H7 (cell line): ENCODE data around the gene DKK3. TPM values are rescaled to one million over a fixed set of nuclear protein-coding genes. Genes with fewer than 3 reads are reported as not detected.

Experiments used
- DNase-seq: peaks from one replicate; pipeline ENCODE4 v3.0.0; 2012
- H3K27me3 ChIP-seq: 2 replicates; pipeline ENCODE4 v1.6.0; 2011; ENCODE audit warnings: mild to moderate bottlenecking, low read length; ENCODE audit not compliant: control insufficient read depth, insufficient read depth
- H3K36me3 ChIP-seq: replicated peaks from 2 replicates; pipeline ENCODE4 v1.5.1; 2011; ENCODE audit warnings: low read length; ENCODE audit not compliant: control insufficient read depth, insufficient read depth
- H3K4me3 ChIP-seq: 2 replicates; pipeline ENCODE4 v1.5.1; 2011; ENCODE audit warnings: low read depth, mild to moderate bottlenecking, control low read depth, low read length, moderate library complexity; ENCODE audit not compliant: insufficient read depth
- total RNA-seq: library from RNA; depleted of rRNA; stranded (reverse); fragments of >200 nt; shearing (Covaris generic); gene quantifications from 2 replicates; pipeline ENCODE4 v1.2.3, GENCODE V29; 2014

The DKK3 gene
- total RNA-seq, 1 experiment from 2014 or later: 15.3 TPM

DNA sequence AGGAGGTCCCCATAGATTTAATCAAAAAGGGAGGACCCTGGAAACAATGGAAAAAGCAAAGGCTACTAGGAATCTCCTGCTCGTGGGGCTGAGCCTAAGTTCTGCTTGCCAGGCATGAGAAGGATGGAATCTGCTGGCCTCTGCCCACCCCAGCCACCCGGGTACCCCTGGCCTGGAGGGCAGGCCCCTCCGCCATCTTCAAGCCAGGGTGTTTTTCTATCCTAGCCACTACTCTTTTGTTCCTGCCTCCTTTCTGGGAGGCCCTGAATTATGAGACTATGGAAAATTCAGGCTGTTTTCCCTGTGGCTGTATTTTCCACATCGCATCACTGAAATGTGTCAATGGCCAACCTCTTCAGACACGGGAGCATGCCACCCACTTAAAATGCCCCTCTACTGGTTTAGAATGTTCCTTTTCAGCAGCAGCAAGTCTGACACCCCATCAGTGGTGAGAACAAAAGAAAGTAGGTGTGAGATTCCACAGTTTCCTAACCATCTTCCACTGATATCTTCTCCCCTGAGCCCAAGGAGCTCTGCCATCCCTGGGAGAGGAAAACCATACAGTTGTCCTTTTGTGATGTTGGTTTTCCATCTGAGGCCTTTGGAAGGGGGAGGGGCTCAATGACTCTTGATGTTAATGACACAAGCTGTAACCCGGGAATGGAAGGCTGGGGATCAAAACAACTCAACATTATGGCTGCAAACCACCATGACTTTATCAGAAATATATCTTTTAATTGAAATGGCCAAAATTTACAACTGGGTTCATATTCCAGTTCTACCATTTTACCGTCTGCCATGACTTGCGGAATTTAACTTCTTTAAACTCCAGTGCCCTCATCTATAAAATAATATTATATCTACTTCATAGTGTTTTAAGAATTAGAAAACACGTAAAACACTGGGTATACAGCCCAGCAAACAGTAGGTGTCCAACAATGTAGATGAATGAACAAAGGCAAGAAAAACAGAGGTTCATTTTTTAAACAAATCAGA, 22.2 kb downstream of the DKK3 start:
- DNase-seq: no peak
- no peaks in the 10 kb centered on the region for H3K36me3 ChIP-seq
- H3K4me3 ChIP-seq: no peak overlapping the region
- no peaks in the 10 kb centered on the region for H3K27me3 ChIP-seq

DNA sequence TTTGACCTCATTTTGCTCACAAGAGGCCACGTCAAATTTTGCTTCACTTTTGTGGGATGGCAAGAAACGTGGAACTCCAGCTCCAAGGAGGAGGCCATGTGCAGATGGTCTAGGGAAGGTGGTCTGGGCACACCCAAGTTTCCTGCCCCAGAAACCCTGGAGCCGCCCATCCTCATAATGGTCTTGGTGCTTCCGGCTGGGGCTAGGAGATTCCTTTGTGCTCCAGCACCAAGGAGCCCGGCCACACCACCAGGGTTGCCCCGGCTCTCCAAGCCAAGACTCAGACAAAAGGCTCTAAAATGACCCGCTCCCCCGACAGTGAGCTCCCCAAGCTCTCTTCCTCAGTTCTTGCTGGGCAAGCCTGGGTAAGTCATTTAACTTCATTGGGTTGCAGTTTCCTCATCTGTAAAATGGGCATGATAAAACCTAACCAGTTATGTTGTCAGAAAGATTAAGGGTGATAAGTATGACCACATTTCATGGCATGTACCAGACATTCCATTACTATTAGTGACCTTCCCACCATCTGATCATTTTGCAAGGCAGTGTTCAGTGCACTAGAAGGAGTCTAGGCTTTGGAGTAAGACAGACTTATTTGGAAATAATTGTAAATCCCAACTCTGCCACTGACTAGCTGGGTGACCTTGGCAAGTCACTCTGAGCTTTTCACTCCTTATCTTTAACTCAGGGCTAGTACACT, 23.3 kb downstream of the DKK3 start:
- Histone ChIP-seq H3K36me3 (no peaks in the 10 kb centered on the region), H3K27me3 (no peaks in the 10 kb centered on the region), H3K4me3 (no peak overlapping the region)
- DNase-seq: no peak

DNA sequence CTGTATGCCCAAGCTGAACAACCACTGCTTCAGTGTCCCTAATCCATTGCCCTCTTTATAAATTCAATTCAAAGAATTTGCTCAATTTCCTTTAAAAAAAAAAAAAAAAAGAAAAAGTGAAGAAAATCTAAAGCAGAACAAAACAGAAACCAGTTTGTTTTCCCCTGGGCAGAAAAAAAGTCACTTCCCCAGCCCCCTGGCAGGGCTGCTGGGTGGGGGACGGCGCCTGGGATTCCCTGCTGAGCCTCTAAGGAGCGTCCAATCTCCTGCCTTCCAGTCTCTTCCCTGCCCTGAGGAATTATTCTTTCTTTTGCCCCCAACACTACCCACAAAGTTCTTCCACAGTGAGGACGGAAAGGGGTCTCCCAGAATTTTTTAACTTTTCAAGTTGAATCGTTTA, 23.9 kb downstream of the DKK3 start:
- Histone ChIP-seq H3K4me3 (no peak overlapping the region), H3K36me3 (no peaks in the 10 kb centered on the region), H3K27me3 (no peaks in the 10 kb centered on the region)
- no peak for DNase-seq

DNA sequence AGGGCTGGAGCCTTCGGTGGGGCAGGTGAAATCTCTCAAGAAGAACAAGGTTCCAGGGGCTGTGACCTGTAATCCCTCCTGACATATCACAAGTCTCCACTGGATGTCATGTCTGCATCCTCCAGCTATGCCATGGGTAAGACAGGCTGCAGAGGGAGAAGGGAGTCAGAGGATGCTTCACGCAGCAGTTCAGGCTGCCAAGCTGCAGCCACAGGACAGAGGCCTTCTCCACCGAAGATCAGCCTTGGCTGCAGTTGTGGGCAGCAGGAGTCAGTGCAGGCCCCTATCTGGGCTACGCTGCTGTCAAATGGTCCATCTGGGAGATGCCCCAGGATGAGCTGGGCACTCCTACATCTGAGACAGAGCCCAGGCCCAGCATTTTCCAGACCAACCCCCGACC, 25.0 kb downstream of the DKK3 start:
- Histone ChIP-seq H3K36me3 (no peaks in the 10 kb centered on the region), H3K27me3 (no peaks in the 10 kb centered on the region), H3K4me3 (no peak overlapping the region)
- no peak for DNase-seq

DNA sequence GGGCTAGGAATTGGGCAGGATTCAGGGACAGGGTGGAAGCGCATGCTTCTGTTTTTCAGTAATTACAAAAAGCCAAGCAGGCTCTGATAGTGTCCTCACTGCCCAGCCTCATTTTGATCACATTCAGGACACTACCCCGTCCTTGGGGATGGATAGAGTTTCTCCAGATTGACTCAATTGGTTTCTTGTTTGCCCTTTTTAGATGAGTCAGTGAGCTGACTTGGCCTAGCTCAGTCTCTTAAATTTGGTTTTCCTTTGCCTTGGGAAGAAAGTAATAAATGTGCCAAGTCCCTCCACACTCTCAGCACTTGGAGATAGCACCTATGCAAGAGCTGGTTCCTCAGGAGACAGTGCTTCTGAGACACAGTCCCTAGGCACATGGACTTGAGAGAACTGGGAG, 25.5 kb downstream of the DKK3 start:
- no peak overlapping the region for H3K4me3 ChIP-seq
- no peak for DNase-seq
- no peaks in the 10 kb centered on the region for H3K27me3 ChIP-seq
- H3K36me3 ChIP-seq: no peaks in the 10 kb centered on the region

DNA sequence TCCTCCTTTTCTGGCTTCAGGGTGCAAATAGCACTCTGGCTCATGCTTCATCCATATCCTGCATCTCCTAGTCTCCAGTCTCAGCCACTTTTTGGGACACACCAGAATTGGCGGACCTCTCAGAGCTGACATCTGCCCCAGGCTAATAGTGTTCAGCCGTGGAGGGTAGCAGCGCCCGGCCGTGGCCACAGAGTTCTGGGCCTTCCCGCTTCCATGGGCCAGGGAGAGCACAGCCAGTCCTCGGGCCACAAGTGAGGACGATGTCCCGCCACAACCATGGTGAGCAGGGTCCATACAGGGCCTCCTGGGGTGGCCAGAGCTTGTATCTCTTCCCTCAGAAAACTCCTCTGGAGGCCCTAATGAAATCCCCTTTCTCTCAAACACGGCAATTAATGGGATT, 26.0 kb downstream of the DKK3 start:
- DNase-seq: no peak
- Histone ChIP-seq H3K36me3 (no peaks in the 10 kb centered on the region), H3K27me3 (no peaks in the 10 kb centered on the region), H3K4me3 (no peak overlapping the region)

DNA sequence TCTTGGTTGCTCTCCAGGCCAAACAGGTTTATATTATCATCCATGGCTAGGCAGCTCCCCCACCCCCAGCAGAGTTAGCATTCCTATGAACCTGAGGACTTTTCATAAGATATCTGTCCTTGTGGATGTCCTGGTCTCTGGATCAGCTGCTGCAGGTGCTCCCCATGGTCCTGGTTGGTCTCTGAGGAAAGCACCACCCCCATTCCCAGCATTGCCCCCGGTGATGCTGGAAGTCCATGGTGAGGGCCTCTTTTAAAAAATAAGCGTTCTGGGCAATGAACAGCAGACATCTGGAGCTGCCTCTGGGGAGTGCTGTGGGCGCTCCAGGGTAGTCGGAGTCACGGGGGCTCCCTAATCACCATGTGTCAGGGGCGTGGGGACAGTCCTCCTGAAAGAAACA, 26.6 kb downstream of the DKK3 start:
- H3K4me3 ChIP-seq: no peak overlapping the region
- H3K27me3 ChIP-seq: no peaks in the 10 kb centered on the region
- no peak for DNase-seq
- no peaks in the 10 kb centered on the region for H3K36me3 ChIP-seq

DNA sequence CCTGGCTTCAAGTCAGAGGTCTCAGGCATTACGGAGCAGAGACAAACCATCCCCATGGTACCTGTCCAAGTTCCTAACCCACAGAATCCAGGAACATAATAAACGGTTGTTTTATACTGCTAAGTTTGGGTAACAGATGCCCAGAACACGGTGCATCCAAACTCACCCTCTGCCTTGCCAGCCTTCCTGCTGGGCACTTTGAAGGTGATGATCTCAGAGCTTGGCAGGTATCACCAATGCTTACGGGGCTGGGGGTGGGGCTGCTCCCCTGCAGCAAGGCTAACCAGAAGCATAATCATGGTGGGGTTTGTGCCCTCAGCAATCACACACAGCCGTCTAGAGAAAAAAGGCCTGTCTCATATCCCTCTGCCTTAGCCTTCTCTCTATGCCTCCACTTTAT, 27.1 kb downstream of the DKK3 start:
- Histone ChIP-seq H3K36me3 (no peaks in the 10 kb centered on the region), H3K27me3 (no peaks in the 10 kb centered on the region), H3K4me3 (no peak overlapping the region)
- DNase-seq: no peak

DNA sequence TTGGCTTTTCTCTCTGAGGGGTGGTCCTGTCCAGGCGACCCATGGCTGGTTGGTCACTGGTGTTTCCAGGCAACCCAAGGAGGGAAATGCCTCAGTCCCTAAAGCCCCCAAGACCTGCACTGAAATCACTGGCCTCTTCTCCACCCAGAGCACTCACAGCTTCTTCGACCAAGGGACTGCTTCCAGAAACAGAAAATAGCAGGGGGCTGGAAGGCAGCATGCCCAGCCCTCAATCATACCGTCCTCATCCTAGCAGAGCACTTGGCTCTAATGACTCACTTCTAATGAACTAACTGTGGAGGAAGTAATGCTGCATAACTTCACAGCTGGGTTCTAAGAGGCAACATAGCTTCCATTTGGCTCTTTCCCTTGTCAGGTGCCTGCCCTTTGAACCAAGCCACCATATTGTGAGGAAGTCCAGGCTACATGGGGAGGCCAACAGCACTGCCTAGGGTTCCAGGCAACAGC, 27.6 kb downstream of the DKK3 start:
- H3K27me3 ChIP-seq: no peaks in the 10 kb centered on the region
- no peaks in the 10 kb centered on the region for H3K36me3 ChIP-seq
- H3K4me3 ChIP-seq: no peak overlapping the region
- no peak for DNase-seq

DNA sequence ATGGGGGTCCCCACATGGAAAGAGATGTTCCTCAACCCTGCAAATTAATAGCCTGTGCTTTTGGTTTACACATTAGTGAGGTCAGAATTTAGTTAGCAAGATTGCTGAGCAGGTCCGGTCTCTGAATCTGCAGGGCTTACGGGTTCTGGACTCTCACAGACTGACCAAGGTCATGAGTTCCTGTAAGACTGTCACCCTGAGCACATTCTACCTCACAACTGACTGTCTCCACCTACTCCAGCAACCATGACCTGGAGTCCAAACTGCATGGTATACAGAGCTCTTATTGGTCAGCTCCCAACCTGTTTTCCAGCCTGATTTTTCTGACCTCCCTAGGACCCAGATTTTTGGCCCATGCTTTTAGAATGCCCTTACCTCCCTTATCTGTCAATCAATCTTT, 28.2 kb downstream of the DKK3 start:
- no peak for DNase-seq
- no peaks in the 10 kb centered on the region for H3K36me3 ChIP-seq
- H3K27me3 ChIP-seq: no peaks in the 10 kb centered on the region
- no peak overlapping the region for H3K4me3 ChIP-seq

DNA sequence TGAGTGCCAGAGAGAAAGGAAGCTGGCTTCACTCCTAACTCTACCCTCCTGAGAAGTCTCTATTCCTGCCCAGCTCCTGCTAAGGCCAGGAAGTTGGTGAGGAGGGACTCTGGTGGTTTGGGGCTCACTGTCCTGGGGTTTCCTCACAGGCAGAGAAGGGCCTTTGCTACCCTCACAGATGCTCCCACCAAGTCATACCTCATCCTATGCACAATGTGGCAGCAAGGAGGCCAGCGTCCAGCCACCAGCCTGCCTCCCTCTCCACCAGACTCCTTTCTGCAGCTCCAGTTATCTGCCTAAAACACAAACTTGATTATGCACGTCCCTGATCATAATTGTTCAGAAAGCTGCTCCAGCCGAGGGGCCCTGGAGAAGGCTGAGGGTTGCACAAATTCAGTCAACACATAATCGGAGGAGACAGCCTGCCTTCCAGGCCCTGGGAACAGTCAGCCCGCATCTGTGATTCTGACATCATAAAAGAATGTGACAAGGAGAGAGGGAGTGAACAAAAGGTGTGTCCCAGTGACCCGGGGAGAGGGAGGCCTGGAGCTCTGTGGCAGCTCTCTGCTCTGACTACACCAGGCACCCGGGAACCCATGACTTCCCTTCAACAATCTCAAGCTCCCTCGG, 28.8 kb downstream of the DKK3 start:
- H3K27me3 ChIP-seq: no peaks in the 10 kb centered on the region
- H3K4me3 ChIP-seq: no peak overlapping the region
- H3K36me3 ChIP-seq: no peaks in the 10 kb centered on the region
- DNase-seq: no peak

DNA sequence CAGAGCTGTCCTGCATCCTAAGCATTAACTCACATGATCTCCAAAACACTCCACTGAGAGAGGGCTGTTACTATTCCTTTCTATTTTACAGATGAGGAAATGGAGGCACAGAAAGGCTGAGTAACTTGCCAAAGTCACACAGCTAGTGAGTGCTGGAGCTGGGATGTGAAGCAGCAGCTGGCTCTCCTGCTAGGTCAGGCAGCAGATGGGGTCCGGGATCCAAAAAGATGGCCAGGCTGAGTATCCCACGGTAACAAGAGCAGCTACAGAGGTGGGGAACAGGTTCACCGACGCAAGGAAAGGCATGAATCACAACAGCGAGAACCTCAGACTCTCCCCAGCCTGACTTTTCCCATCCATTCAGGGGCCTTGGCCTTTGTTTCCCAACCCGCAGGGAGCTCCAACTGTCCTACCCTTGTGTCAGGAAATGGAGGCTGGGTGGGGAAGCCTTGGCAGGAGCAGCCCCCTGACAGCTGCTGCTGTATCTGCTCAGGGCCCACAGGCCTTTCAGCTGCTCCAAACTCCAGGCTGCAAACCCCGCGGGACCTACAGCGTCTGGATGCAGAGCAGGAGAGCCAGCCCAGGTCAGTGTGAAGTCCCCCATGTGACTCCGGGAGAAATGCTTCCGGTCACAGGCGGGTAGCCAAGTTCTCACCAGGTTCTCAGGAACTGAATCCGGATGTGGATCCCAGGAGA, 29.5 kb downstream of the DKK3 start:
- H3K27me3 ChIP-seq: no peaks in the 10 kb centered on the region
- H3K4me3 ChIP-seq: no peak overlapping the region
- no peaks in the 10 kb centered on the region for H3K36me3 ChIP-seq
- no peak for DNase-seq

DNA sequence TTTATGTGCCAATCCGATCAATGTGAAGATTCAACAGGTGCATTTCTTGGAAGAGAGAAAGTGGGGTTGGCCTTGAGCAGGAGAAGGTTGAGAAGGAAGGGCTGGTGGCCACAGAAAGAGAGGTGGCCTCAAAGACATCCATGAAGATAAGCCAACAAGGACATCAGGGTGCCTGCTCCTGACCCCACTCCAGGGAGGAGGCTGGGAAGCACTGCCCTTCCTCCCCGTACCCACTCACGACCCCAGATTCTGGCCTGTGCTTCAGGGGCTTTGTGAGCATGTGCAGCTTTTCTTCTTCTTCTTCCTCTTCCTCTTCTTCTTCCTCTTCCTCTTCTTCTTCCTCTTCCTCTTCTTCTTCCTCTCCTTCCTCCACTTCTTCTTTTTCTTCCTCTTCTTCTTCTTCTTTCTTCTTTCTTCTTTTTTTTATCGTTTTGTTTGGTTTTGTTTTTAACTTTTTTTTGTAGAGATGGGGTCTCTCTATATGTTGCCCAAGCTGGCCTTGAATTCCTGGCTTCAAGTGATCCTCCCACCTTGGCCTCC, 30.3 kb downstream of the DKK3 start:
- DNase-seq: no peak
- Histone ChIP-seq H3K36me3 (no peaks in the 10 kb centered on the region), H3K4me3 (no peak overlapping the region), H3K27me3 (no peaks in the 10 kb centered on the region)
